Measurements from ENCODE around the gene CALCB.

DNA sequence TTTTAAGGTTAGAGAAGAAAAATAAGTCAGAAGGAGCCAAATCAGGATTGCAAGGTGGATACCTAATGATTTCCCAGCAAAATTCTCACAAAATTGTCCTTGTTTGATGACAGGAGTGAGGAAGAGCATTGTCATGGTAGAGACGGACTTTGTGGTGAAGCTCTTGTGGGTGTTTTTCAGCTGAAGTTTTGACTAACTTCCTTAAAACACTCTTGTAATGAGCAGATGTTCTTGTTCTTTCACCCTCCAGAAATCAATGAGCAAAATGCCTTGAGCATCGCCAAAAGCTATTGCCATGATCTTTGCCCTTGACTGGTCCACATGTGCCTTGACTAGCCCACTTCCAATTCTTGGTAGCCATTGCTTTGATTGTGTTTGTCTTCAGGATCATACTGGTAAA, 20.0 kb downstream of the CALCB start:
- TF ChIP-seq CTCF (IDR thresholded peaks at IDR 0.05; ENCODE audit: low read depth, low read length) (no peak), EZH2phosphoT487 (IDR thresholded peaks at IDR 0.05; ENCODE audit: low read depth) (no peak)

All from OCI-LY3 (cell line).